ENCODE measurements around the gene CERS1. TPM values are rescaled to one million over a fixed set of nuclear protein-coding genes. Genes with fewer than 3 reads are reported as not detected.

Gene CERS1
- total and polyA plus RNA-seq, 2 donors (not counting 3 experiments of a cell fraction or from before 2014, with no cell fraction given), result 4.0 to 8.5 TPM

DNA sequence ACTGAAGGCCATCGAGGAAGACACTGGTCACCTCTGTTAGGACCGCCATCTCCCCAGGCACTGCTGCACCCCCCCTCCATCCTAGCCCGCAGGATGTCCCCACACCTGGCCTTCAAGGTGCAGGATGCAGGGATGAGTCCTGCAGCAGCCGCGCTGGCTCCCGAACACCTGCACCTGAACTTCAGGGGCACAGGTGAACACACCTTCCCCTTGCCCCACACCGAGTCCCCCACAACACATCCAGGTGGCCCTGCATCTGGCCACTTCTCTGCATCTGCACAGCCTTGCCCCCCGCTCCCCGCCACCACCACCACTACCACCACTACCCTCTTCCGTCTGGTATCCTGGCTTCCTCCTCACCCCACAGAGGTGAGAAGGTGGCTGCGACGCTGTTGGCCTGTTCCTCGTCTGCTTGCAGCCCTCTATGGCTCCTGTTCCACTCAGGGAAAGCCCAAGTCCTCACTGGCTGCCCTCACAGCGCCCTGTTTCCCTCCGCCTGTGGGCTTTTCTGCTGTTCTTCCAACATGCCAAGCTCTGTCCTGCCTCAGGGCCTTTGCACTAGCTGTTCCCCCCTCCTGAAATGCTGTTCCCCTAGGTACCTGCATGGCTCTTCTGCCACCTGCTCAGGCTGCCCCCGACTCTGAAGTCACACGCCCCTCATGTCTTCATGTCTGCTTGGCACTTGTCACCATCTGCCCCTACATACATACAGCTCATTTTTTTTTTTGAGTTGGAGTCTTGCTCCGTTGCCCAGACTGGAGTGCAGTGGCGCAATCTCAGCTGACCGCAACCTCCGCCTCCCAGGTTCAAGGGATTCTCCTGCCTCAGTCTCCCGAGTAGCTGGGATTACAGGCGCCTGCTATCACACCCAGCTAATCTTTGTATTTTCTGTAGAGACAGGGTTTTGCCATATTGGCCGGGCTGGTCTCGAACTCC is 1.4 kb upstream of the CERS1 start:
- Histone ChIP-seq H4K20me1 (replicated peaks; ENCODE audit: control insufficient read depth, extremely low read depth, insufficient read depth, low read length) (no peaks in the 10 kb centered on the region), H3K9me3 (replicated peaks; ENCODE audit: control insufficient read depth, insufficient read depth, low read length) (no peaks in the 10 kb centered on the region), H3K27ac (ENCODE audit: insufficient read depth, low read depth, low read length) (no peak overlapping the region), H3K4me3 (replicated peaks in 1 of 3; ENCODE audit: insufficient read depth in 1 of 3, low read depth in 1 of 3, low read length in 3 of 3) (no peak overlapping the region), H3K4me2 (ENCODE audit: insufficient read depth, low read length) (no peak overlapping the region), H3K9me1 (replicated peaks; ENCODE audit: control insufficient read depth, extremely low read depth, insufficient read depth, low read length) (no peaks in the 10 kb centered on the region), H3K9ac (replicated peaks; ENCODE audit: extremely low read depth, insufficient read depth, low read length) (no peak overlapping the region), H3K27me3 (ENCODE audit: control insufficient read depth in 2 of 2, insufficient read depth in 2 of 2, low read length in 2 of 2) (peaks cover 0 to 2% of the 10 kb centered on the region in 2 experiments), H3K79me2 (ENCODE audit: control insufficient read depth, insufficient read depth, low read length) (no peaks in the 10 kb centered on the region), H3K36me3 (ENCODE audit: control insufficient read depth in 2 of 2, extremely low read depth in 1 of 2, insufficient read depth in 2 of 2, low read length in 2 of 2) (peaks cover 0 to 11% of the 10 kb centered on the region in 2 experiments), H2AFZ (ENCODE audit: low read depth, low read length) (no peak overlapping the region), H3K4me1 (ENCODE audit: control insufficient read depth, extremely low read depth, insufficient read depth, low read length) (no peaks in the 10 kb centered on the region)
- TF ChIP-seq JUN (IDR thresholded peaks at IDR 0.05; ENCODE audit: borderline replicate concordance, insufficient read depth, insufficient read length, low read depth) (no peak), MYC (IDR thresholded peaks at IDR 0.05; ENCODE audit: low read depth, low read length) (no peak), POLR2A (IDR thresholded peaks at IDR 0.05; ENCODE audit: low read depth, low read length) (no peak), FOS (IDR thresholded peaks at IDR 0.05; ENCODE audit: borderline replicate concordance, insufficient read depth, low read length) (no peak), EZH2 (IDR thresholded peaks at IDR 0.05; ENCODE audit: borderline replicate concordance, low read depth, low read length, severe bottlenecking) (no peak), POLR2AphosphoS5 (IDR thresholded peaks at IDR 0.05; ENCODE audit: insufficient read depth, low read depth, low read length) (no peak), MAX (IDR thresholded peaks at IDR 0.05; ENCODE audit: insufficient read depth, insufficient read length) (no peak), GATA2 (IDR thresholded peaks at IDR 0.05; ENCODE audit: insufficient read depth, insufficient read length, low read depth, low read length) (no peak), CTCF (IDR thresholded peaks at IDR 0.05; ENCODE audit: extremely low read depth in 1 of 2, insufficient read depth in 1 of 2, low read depth in 1 of 2, low read length in 2 of 2) (no peak)
- dilution Hi-C loops (cut with MboI; ENCODE audit: extremely low pct_ligation_motif_present, low sequenced_read_pairs), result no loop called here
- intact Hi-C loops (cut with micrococcal nuclease), result loop anchor here (5.0 kb wide), 1 partner anchor 75 kb away; no protein-coding TSS in a partner anchor
- ChIA-PET CTCF (interaction anchor here (0.8 to 1.6 kb wide), 6 partner anchors 15 to 90 kb away, joined by 3 to 5 read pairs (median 4); partner anchors contain the start of genes COPE and DDX49), POLR2A (no interaction called here)
- FAIRE-seq (no peak), DNase-seq (ENCODE audit: low read depth, low spot score) (no peak)
- no TSS peak for BruUV-seq (replicated peaks)

Measured in endothelial cell of umbilical vein (primary cell).